LNCaP clone FGC (cell line): ENCODE measurements around the gene SIRPB1.

Experiments used
- DNase-seq: peaks from one replicate; pipeline ENCODE4 v3.0.0-alpha.2; 2011; ENCODE audit warnings: low read depth
- H3K4me3 ChIP-seq: 2 replicates; pipeline ENCODE4 v1.5.1; 2011; ENCODE audit warnings: mild to moderate bottlenecking, low read depth, low read length, control low read depth
- CTCF ChIP-seq: IDR thresholded peaks from 2 replicates; pipeline ENCODE4 v1.5.1; 2012; ENCODE audit warnings: mild to moderate bottlenecking; ENCODE audit not compliant: control insufficient read depth, insufficient read depth; ENCODE audit errors: extremely low read depth

SIRPB1 gene

DNA sequence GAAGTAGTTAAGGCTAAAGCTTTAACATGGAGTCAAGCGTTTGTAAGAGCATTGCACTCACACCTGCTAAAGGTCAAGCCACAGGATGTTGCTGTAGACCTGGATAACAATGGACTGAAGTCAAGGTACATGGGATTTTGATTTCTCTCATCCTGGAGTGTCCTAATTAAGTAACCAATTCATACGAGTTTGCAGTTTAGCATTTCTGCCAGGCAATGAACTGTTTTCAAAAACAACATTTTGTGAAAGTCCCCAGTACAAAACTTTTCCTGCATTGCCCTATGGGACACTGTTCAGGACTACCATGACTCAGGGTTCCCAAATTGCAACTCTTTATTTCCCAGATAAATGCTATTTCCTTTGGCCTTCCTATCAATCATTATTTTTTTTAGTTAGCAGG is 17.4 kb upstream of the SIRPB1 start:
- no peak overlapping the region for H3K4me3 ChIP-seq
- no peak for TF ChIP-seq CTCF
- DNase-seq: no peak

GRCh38 chr20:1636621-1637020 is 16.8 kb upstream of the SIRPB1 start:
- no peak for DNase-seq
- H3K4me3 ChIP-seq: no peak overlapping the region
- no peak for TF ChIP-seq CTCF

- DNase-seq: no peak
- TF ChIP-seq CTCF: no peak
- H3K4me3 ChIP-seq: no peak overlapping the region
Measured at GRCh38 chr20:1635291-1635979, 15.6 kb upstream of the SIRPB1 start.

- no peak overlapping the region for H3K4me3 ChIP-seq
- DNase-seq: no peak
- no peak for TF ChIP-seq CTCF
Measured at GRCh38 chr20:1633535-1633934, 13.7 kb upstream of the SIRPB1 start.

DNA sequence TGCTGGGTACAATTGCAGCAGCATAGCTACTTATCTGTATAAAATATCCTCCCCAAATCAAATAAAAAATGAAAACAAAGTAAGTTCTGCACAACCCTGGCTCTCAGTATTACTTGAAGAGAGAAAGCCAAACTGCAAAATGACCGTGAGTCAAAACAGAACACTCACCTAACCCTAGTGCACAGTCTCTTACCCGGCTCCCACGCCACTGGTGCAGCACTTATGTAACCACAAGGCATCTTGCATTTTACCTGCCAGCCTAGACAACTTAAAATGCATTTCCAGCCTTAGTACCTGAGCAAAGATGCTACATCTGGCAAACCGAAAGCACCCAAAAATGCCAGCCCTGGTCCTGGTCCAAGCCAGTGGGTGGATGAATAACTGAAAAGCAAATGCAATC is 12.4 kb upstream of the SIRPB1 start:
- no peak overlapping the region for H3K4me3 ChIP-seq
- no peak for TF ChIP-seq CTCF
- DNase-seq: no peak

GRCh38 chr20:1631309-1632151 is 11.7 kb upstream of the SIRPB1 start:
- TF ChIP-seq CTCF: no peak
- H3K4me3 ChIP-seq: no peak overlapping the region
- DNase-seq: no peak
